Psoas muscle (tissue), 8 donors: Measurements from ENCODE around the gene HEXD. TPM values are rescaled to one million over a fixed set of nuclear protein-coding genes. Genes with fewer than 3 reads are reported as not detected.

Experiments used
- ATAC-seq, 4 donors: fragments of 200-7000 bp; cut with Tn5 transposase; one replicate each; pipeline ENCODE4 v1.9.1; 2020; ENCODE audit warnings: moderate library complexity in 3 of 4, mild to moderate bottlenecking in 2 of 4
- DNase-seq, 2 donors: peaks; one replicate each; pipeline ENCODE4 v3.0.0-alpha.2; 2020
- H3K27ac ChIP-seq: fragments of 200-600 bp; one replicate; pipeline ENCODE4 v1.8.0; 2022
- H3K27me3 ChIP-seq, 3 donors: fragments of 200-600 bp in 1 of 3; one replicate each; pipeline versions ENCODE4 v1.6.1 to v1.8.0; 2013 to 2022; ENCODE audit warnings: low read length in 2 of 3, mild to moderate bottlenecking in 2 of 3, moderate library complexity in 1 of 3; ENCODE audit not compliant: insufficient read depth in 3 of 3
- H3K36me3 ChIP-seq, 2 donors: fragments of 200-600 bp in 1 of 2; one replicate each; pipeline versions ENCODE4 v1.6.1 to v1.8.0; 2013 to 2022; ENCODE audit warnings: low read depth in 1 of 2, mild to moderate bottlenecking in 1 of 2, moderate library complexity in 1 of 2; ENCODE audit not compliant: insufficient read depth in 1 of 2
- H3K4me1 ChIP-seq: fragments of 200-600 bp; one replicate; pipeline ENCODE4 v1.8.0; 2022
- H3K4me3 ChIP-seq: fragments of 200-600 bp; one replicate; pipeline ENCODE4 v1.8.0; 2022; ENCODE audit warnings: mild to moderate bottlenecking
- H3K9me3 ChIP-seq: fragments of 200-600 bp; one replicate; pipeline ENCODE4 v1.8.0; 2022
- CTCF ChIP-seq: fragments of 200-600 bp; IDR thresholded peaks from one replicate; pipeline ENCODE4 v1.8.0; 2022; ENCODE audit warnings: antibody characterized with exemption
- WGBS, 3 donors: extraction: QIAGEN DNeasy Blood & Tissue Kit; methylation state at CpG; one replicate each; pipeline versions ENCODE4 v1.1.6 to v1.1.7; 2013; 5-methylcytosine and 5-hydroxymethylcytosine counted together
- intact Hi-C, 2 donors: fragments of 100-400 bp; cut with DNase I; formaldehyde crosslinking; loops; one replicate each; pipeline versions ENCODE4 v1.11.0 to v1.14.2; 2022
- polyA plus RNA-seq, 3 donors: library from polyadenylated mRNA; stranded (reverse); fragments of 200-250 nt; gene quantifications; one replicate each; pipeline ENCODE4 v1.2.3, GENCODE V29; 2013
- total RNA-seq, 4 donors: library from RNA; stranded (reverse); fragmentation: NEBNext Ultra II Directional in 2 of 4; extraction: Animal tissue kit (Norgen Biotek cat#: 25700) in 2 of 4; gene quantifications; one replicate each; pipeline versions ENCODE4 v1.2.1 to v1.2.4, GENCODE V29; 2021 to 2023
- donor health status: healthy with polysubstance abuse.
- donor health status: DM: no; HTN: no; CAD: no; lungs with moderate emphysema.
- donor health status: Bipolar disorder and iron deficiency.
- donor health status: healthy.
- donor health status: DM: yes; HTN: yes; CAD: no.
- donor health status: DM: no; HTN: no; CAD: no.
- donor health status: DM: no; HTN: no; CAD: no.
- donor health status: DM: yes; HTN: yes; CAD: no.

The HEXD gene
- total and polyA plus RNA-seq, 7 donors, result 17.4 to 29.8 (median 21.3) TPM

GRCh38 chr17:82479602-82480001, 61.5 kb downstream of the HEXD start:
- ATAC-seq (no peak), DNase-seq (no peak)
- Histone ChIP-seq H3K27me3 (no peaks in the 10 kb centered on the region), H3K27ac (no peak overlapping the region), H3K4me3 (no peak overlapping the region), H3K4me1 (no peaks in the 10 kb centered on the region), H3K9me3 (no peaks in the 10 kb centered on the region), H3K36me3 (peaks cover 0 to 98% of the 10 kb centered on the region in 2 donors)
- intact Hi-C loops, result no loop called here
- TF ChIP-seq CTCF, result no peak
- 71 to 73% (median 71%) methylated on average over 5 of the region's 5 CpGs for WGBS, 3 donors

GRCh38 chr17:82480318-82480717, 62.2 kb downstream of the HEXD start:
- 69 to 77% (median 71%) methylated on average over 9 of the region's 9 CpGs for WGBS, 3 donors

GRCh38 chr17:82483204-82483660, 65.1 kb downstream of the HEXD start:
- WGBS, 3 donors, result 83 to 94% (median 86%) methylated on average over 6 of the region's 6 CpGs
- no peak for ATAC-seq
- Histone ChIP-seq H3K9me3 (no peaks in the 10 kb centered on the region), H3K36me3 (peaks cover 0 to 100% of the 10 kb centered on the region in 2 donors), H3K27ac (no peak overlapping the region), H3K4me3 (no peak overlapping the region), H3K4me1 (peaks cover 4% of the 10 kb centered on the region), H3K27me3 (no peaks in the 10 kb centered on the region)
- intact Hi-C loops, result no loop called here
- no peak for DNase-seq
- no peak for TF ChIP-seq CTCF

More at GRCh38 chr17:82480318-82480717, 62.2 kb downstream of the HEXD start:
- DNase-seq (no peak), ATAC-seq (no peak)
- no peak overlapping the region for H3K27ac ChIP-seq
- no peaks in the 10 kb centered on the region for H3K27me3 ChIP-seq
- no peaks in the 10 kb centered on the region for H3K4me1 ChIP-seq
- H3K36me3 ChIP-seq, result peaks cover 0 to 98% of the 10 kb centered on the region in 2 donors
- H3K4me3 ChIP-seq, result no peak overlapping the region
- H3K9me3 ChIP-seq, result no peaks in the 10 kb centered on the region
- TF ChIP-seq CTCF, result no peak
- intact Hi-C loops, result no loop called here

GRCh38 chr17:82483836-82484235, 65.7 kb downstream of the HEXD start:
- no peak overlapping the region for H3K27ac ChIP-seq
- peaks cover 0 to 99% of the 10 kb centered on the region in 2 donors for H3K36me3 ChIP-seq
- DNase-seq, result no peak
- 86 to 93% (median 90%) methylated on average over 9 of the region's 9 CpGs for WGBS, 3 donors
- peaks cover 8% of the 10 kb centered on the region for H3K4me1 ChIP-seq
- no peak overlapping the region for H3K4me3 ChIP-seq
- H3K27me3 ChIP-seq, result no peaks in the 10 kb centered on the region
- no peak for ATAC-seq
- H3K9me3 ChIP-seq, result no peaks in the 10 kb centered on the region
- intact Hi-C loops, result no loop called here
- TF ChIP-seq CTCF, result no peak
